Left colon (tissue), 2 donors: Measurements from ENCODE around the gene NACC2. TPM values are rescaled to one million over a fixed set of nuclear protein-coding genes. Genes with fewer than 3 reads are reported as not detected.
A peak's percentile ranks its signal among the peaks of the same experiment; 100 is the strongest.

ENCODE experiments used
- ATAC-seq: fragments of 200-7000 bp; cut with Tn5 transposase; one replicate; pipeline ENCODE4 v1.9.1; 2020; ENCODE audit warnings: mild to moderate bottlenecking, moderate library complexity
- DNase-seq, 2 donors: peaks; one replicate each; pipeline ENCODE4 v3.0.0-alpha.2; 2020
- intact Hi-C, 2 donors: fragments of 100-400 bp; cut with DNase I in 1 of 2; cut with micrococcal nuclease in 1 of 2; formaldehyde crosslinking; loops; one replicate each; pipeline versions ENCODE4 v1.11.2 to v1.14.0; 2022; cut with DNase I, micrococcal nuclease
- total RNA-seq, 2 donors: library from RNA; stranded (reverse); fragmentation: NEBNext Ultra II Directional; extraction: Animal tissue kit (Norgen Biotek cat#: 25700); gene quantifications; one replicate each; pipeline ENCODE4 v1.2.1, GENCODE V29; 2021
- donor health status: DM: no; HTN: no; CAD: no.
- donor health status: DM: yes; HTN: yes; CAD: no.

NACC2 gene
- total RNA-seq, 2 donors from 2014 or later = 16.0 to 25.2 TPM

- DNase-seq = no peak
- ATAC-seq = no peak
- intact Hi-C loops = no loop called here
Observed at GRCh38 chr9:136099542-136099941, 4.5 kb upstream of the NACC2 start.

- ATAC-seq (no peak), DNase-seq (no peak)
- intact Hi-C loops = no loop called here
Observed at GRCh38 chr9:136098844-136099243, 3.8 kb upstream of the NACC2 start.

GRCh38 chr9:136098210-136098609 lies 3.1 kb upstream of the NACC2 start:
- ATAC-seq (no peak), DNase-seq (no peak)
- intact Hi-C loops = no loop called here

GRCh38 chr9:136096505-136097001 lies 1.5 kb upstream of the NACC2 start:
- intact Hi-C loops = no loop called here
- no peak for ATAC-seq

GRCh38 chr9:136093995-136094881 lies 851 bp downstream of the NACC2 start:
- ATAC-seq (peak; percentile 53), DNase-seq (peak; percentile 75 to 87)
- intact Hi-C loops = no loop called here

More at GRCh38 chr9:136096505-136097001, 1.5 kb upstream of the NACC2 start:
- no peak for DNase-seq

GRCh38 chr9:136093346-136093986 lies 1.6 kb downstream of the NACC2 start:
- intact Hi-C loops = no loop called here

GRCh38 chr9:136092741-136093140 lies 2.3 kb downstream of the NACC2 start:
- DNase-seq (no peak), ATAC-seq (no peak)
- intact Hi-C loops = no loop called here

More at GRCh38 chr9:136093346-136093986, 1.6 kb downstream of the NACC2 start:
- ATAC-seq = peak; percentile 47
- peak in 1 of 2 donors; percentile 53 for DNase-seq

- DNase-seq (no peak), ATAC-seq (no peak)
- intact Hi-C loops = no loop called here
Observed at GRCh38 chr9:136092353-136092650, 2.8 kb downstream of the NACC2 start.

GRCh38 chr9:136091582-136092352 lies 3.3 kb downstream of the NACC2 start:
- intact Hi-C loops = no loop called here
- DNase-seq (no peak), ATAC-seq (no peak)

GRCh38 chr9:136090768-136091581 lies 4.1 kb downstream of the NACC2 start:
- peak in 1 of 2 donors; percentile 73 for DNase-seq
- intact Hi-C loops = no loop called here
- ATAC-seq = no peak

- no peak for ATAC-seq
- intact Hi-C loops = no loop called here
- DNase-seq = no peak
Observed at GRCh38 chr9:136090056-136090735, 4.9 kb downstream of the NACC2 start.

GRCh38 chr9:136089697-136090045 lies 5.4 kb downstream of the NACC2 start:
- ATAC-seq (no peak), DNase-seq (no peak)
- intact Hi-C loops = no loop called here

- DNase-seq (peak in 1 of 2 donors; percentile 11), ATAC-seq (no peak)
- intact Hi-C loops = no loop called here
Observed at GRCh38 chr9:136088939-136089696, 6.0 kb downstream of the NACC2 start.

GRCh38 chr9:136088481-136088938 lies 6.6 kb downstream of the NACC2 start:
- no peak for ATAC-seq
- no peak for DNase-seq
- intact Hi-C loops = no loop called here

- DNase-seq (no peak), ATAC-seq (no peak)
- intact Hi-C loops = no loop called here
Observed at GRCh38 chr9:136087741-136088480, 7.2 kb downstream of the NACC2 start.

GRCh38 chr9:136086951-136087740 lies 7.9 kb downstream of the NACC2 start:
- intact Hi-C loops = no loop called here
- no peak for DNase-seq
- no peak for ATAC-seq
